MCF 10A (cell line): ENCODE data around the gene FGF21. TPM values are rescaled to one million over a fixed set of nuclear protein-coding genes. Genes with fewer than 3 reads are reported as not detected.

ENCODE experiments used
- Bru-seq: library from RNA; stranded (reverse); fragments of 400-500 nt; gene quantifications from one replicate; lab custom pipeline; 2021; lab: Mats Ljungman, UMichigan
- BruChase-seq, 2 experiments: library from RNA; stranded (reverse); fragments of 400-500 nt; gene quantifications; one replicate each; lab custom pipeline; 2021; lab: Mats Ljungman, UMichigan
- BruUV-seq: library from RNA; stranded (reverse); fragments of 400-500 nt; replicated peaks from 2 replicates; lab custom pipeline; 2021; lab: Mats Ljungman, UMichigan
- CTCF ChIA-PET: fragments of 300-600 bp; sonication (Branson Sonifier 250); formaldehyde crosslinking; extraction: SDS; loops from one replicate; lab custom pipeline; 2021; ENCODE audit warnings: antibody characterized with exemption, inconsistent platforms; lab: Yijun Ruan, JAX
- POLR2A ChIA-PET: fragments of 300-600, 350-650 bp; sonication (Branson Sonifier 250); formaldehyde crosslinking; extraction: SDS; loops from one replicate; lab custom pipeline; 2020; ENCODE audit warnings: antibody characterized with exemption, inconsistent platforms; lab: Yijun Ruan, JAX
- DNase-seq: peaks from one replicate; pipeline ENCODE4 v3.0.0-alpha.2; 2018; ENCODE audit not compliant: unreplicated experiment
- H3K27ac Mint-ChIP-seq: one replicate; pipeline ENCODE4 v1.8.0; 2022; ENCODE audit warnings: mild to moderate bottlenecking, low read depth, mixed read lengths; ENCODE audit not compliant: unreplicated experiment
- H3K27me3 Mint-ChIP-seq: one replicate; pipeline ENCODE4 v1.8.0; 2022; ENCODE audit warnings: mixed read lengths; ENCODE audit not compliant: insufficient read depth, unreplicated experiment
- H3K36me3 Mint-ChIP-seq: one replicate; pipeline ENCODE4 v1.8.0; 2022; ENCODE audit warnings: mild to moderate bottlenecking, moderate library complexity, mixed read lengths; ENCODE audit not compliant: insufficient read depth, unreplicated experiment
- H3K4me1 Mint-ChIP-seq: one replicate; pipeline ENCODE4 v1.8.0; 2022; ENCODE audit warnings: mixed read lengths; ENCODE audit not compliant: insufficient read depth, unreplicated experiment
- H3K4me3 Mint-ChIP-seq: one replicate; pipeline ENCODE4 v1.8.0; 2022; ENCODE audit warnings: mild to moderate bottlenecking, moderate library complexity, mixed read lengths; ENCODE audit not compliant: unreplicated experiment
- H3K9me3 Mint-ChIP-seq: one replicate; pipeline ENCODE4 v1.8.0; 2022; ENCODE audit warnings: mixed read lengths; ENCODE audit not compliant: unreplicated experiment
- intact Hi-C: fragments of 100-400 bp; cut with micrococcal nuclease; formaldehyde crosslinking; loops from 2 replicates; pipeline ENCODE4 v1.14.1; 2022
- long read RNA-seq: library from polyadenylated mRNA; stranded (forward); transcript quantifications from one replicate; pipeline ENCODE4 v2.0.0, GENCODE V29; 2022
- total RNA-seq: library from RNA; stranded (reverse); gene quantifications from 2 replicates; pipeline ENCODE4 v1.2.3, GENCODE V29; 2022
- TF ChIP-seq, protein P1 (sequence below): fragments of 200-600 bp; IDR thresholded peaks from one replicate; pipeline ENCODE4 v1.8.0; 2022; ENCODE audit warnings: antibody characterized with exemption, mild to moderate bottlenecking; ENCODE audit not compliant: unreplicated experiment

Gene FGF21, protein sequence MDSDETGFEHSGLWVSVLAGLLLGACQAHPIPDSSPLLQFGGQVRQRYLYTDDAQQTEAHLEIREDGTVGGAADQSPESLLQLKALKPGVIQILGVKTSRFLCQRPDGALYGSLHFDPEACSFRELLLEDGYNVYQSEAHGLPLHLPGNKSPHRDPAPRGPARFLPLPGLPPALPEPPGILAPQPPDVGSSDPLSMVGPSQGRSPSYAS
- 0.49 and 0.93 TPM in 2 replicates for total RNA-seq
- Bru-seq, nascent RNA: not detected
- BruChase-seq, experiment 1, labeled RNA remaining after a 6-hour chase: percentile 29 among the genes with signal in this experiment
- percentile 20 among the genes with signal in this experiment for BruChase-seq, experiment 2, labeled RNA remaining after a 2-hour chase
- long read RNA-seq, partial matches to known transcripts: 0 of 1 reads
- long read RNA-seq, other reads (novel, unspliced or antisense): 1 of 1 reads

DNA sequence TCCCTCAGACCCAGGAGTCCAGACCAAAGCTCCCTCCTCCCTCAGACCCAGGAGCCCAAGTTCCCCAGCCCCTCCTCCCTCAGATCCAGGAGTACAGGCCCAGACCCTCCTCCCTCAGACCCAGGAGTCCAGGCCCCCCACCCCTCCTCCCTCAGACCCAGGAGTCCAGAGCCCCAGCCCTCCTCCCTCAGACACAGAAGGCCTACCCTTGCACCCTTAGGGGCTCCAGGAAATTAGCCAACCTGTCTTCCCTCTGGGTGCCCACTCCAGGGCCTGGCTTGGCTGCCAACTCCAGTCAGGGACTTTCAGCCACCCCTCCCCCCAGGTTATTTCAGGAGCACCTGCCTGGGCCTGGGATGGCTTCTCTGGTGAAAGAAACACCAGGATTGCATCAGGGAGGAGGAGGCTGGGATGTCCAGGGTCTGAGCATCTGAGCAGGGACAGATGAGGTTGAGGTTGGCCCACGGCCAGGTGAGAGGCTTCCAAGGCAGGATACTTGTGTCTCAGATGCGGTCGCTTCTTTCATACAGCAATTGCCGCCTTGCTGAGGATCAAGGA, at the start of gene FGF21:
FGF21 (plus strand) TSS at position 441 of the 558 bp plus-strand sequence. CDS start 713 bp downstream, outside the sequence.
- TF ChIP-seq, protein P1, sequence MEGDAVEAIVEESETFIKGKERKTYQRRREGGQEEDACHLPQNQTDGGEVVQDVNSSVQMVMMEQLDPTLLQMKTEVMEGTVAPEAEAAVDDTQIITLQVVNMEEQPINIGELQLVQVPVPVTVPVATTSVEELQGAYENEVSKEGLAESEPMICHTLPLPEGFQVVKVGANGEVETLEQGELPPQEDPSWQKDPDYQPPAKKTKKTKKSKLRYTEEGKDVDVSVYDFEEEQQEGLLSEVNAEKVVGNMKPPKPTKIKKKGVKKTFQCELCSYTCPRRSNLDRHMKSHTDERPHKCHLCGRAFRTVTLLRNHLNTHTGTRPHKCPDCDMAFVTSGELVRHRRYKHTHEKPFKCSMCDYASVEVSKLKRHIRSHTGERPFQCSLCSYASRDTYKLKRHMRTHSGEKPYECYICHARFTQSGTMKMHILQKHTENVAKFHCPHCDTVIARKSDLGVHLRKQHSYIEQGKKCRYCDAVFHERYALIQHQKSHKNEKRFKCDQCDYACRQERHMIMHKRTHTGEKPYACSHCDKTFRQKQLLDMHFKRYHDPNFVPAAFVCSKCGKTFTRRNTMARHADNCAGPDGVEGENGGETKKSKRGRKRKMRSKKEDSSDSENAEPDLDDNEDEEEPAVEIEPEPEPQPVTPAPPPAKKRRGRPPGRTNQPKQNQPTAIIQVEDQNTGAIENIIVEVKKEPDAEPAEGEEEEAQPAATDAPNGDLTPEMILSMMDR: no peak
- H3K27ac Mint-ChIP-seq: peak within 1 kb of the TSS; percentile 71
- H3K27me3 Mint-ChIP-seq: no peaks in the 10 kb centered on the region
- CTCF ChIA-PET: no interaction called here
- no peaks in the 10 kb centered on the region for H3K9me3 Mint-ChIP-seq
- H3K4me3 Mint-ChIP-seq: peak within 1 kb of the TSS; percentile 31
- H3K36me3 Mint-ChIP-seq: peaks cover 4% of the 10 kb centered on the region
- H3K4me1 Mint-ChIP-seq: peaks cover 29% of the 10 kb centered on the region
- POLR2A ChIA-PET: interaction anchor here (0.7 kb wide), 1 partner anchor 224 kb away, joined by 3 read pairs; no protein-coding TSS in a partner anchor
- no TSS peak for BruUV-seq
- intact Hi-C loops: no loop called here
- DNase-seq: peak; percentile 74

DNA sequence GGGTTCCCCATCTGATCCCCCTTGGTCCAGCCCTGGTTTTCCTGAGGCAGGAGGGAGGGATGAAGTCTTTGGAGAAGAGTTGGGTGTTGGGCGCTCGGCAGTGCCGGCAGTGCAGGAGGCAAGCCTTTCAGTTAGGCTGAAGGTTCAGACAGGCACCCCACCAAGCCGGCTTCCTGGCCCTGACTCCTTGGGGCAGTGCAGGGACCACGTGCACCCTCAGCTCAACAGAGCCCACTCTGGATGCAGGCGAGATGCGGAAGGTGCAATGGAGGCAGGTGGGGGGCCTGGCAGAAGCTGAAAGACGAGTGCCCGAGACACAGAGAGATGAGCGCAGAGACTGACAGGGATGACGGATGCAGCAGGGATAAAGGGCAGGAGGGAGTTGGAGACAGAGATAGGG, 46.9 kb upstream of the FGF21 start:
- no TSS peak for BruUV-seq
- Mint-ChIP-seq H3K4me3 (no peak overlapping the region), H3K27ac (no peak overlapping the region)

DNA sequence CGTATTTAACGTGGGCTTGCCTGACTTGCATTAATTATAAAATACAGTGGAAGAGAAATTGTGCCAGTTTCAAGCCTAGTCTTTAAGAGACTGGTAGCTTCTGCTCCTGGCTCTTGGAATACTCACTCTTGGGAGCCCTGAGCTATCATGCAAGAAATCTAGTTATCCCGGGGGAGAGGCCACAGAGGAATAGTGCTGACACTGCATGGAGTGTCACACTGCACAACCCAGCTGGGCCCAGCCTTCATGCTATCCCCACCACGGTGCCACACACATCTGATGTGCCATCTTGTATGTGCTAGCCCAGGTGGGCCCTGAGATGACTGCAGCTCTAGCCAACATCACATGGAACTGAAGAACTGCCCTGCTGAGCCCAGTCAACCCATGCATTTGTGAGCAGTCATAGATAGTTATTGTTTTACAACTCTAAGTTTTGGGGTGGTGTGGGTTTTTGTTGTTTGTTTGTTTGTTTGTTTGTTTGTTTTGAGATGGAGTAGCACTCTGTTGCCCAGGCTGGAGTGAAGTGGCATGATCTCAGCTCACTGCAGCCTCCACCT, 44.1 kb upstream of the FGF21 start:
- ChIA-PET CTCF (interaction anchor here (0.6 to 0.9 kb wide), 4 partner anchors 22 to 356 kb away, joined by 3 to 4 read pairs (median 3); no protein-coding TSS in a partner anchor), POLR2A (no interaction called here)
- H3K27me3 Mint-ChIP-seq: no peaks in the 10 kb centered on the region
- H3K4me3 Mint-ChIP-seq: no peak overlapping the region
- peaks cover 19% of the 10 kb centered on the region for H3K4me1 Mint-ChIP-seq
- no peak overlapping the region for H3K27ac Mint-ChIP-seq
- peaks cover 7% of the 10 kb centered on the region for H3K9me3 Mint-ChIP-seq
- TF ChIP-seq, protein P1: no peak
- DNase-seq: no peak
- intact Hi-C loops: loop anchor here (5.0 kb wide), 1 partner anchor 34 kb away; no protein-coding TSS in a partner anchor
- H3K36me3 Mint-ChIP-seq: no peaks in the 10 kb centered on the region
- no TSS peak for BruUV-seq

More for the DNA sequence above, 46.9 kb upstream of the FGF21 start:
- TF ChIP-seq, protein P1: no peak
- Mint-ChIP-seq H3K9me3 (peaks cover 7% of the 10 kb centered on the region), H3K4me1 (peaks cover 7% of the 10 kb centered on the region), H3K36me3 (no peaks in the 10 kb centered on the region), H3K27me3 (no peaks in the 10 kb centered on the region)
- POLR2A ChIA-PET: no interaction called here
- intact Hi-C loops: no loop called here
- no peak for DNase-seq
- CTCF ChIA-PET: no interaction called here
